GM12864 (cell line): ENCODE measurements around the gene CD200R1L.

ENCODE experiments used
- DNase-seq: peaks from one replicate; pipeline ENCODE4 v3.0.0-alpha.2; 2011; ENCODE audit warnings: low read depth
- H3K4me3 ChIP-seq: 2 replicates; pipeline ENCODE4 v1.5.1; 2011; ENCODE audit warnings: mild to moderate bottlenecking, low read depth, low read length, control low read depth
- CTCF ChIP-seq: IDR thresholded peaks from 2 replicates; pipeline ENCODE4 v1.5.1; 2011; ENCODE audit warnings: low read depth, mild to moderate bottlenecking, moderate library complexity, low read length, control low read depth, inconsistent platforms; ENCODE audit errors: missing control alignments

CD200R1L gene

GRCh38 chr3:112802338-112802737 lies 44.3 kb downstream of the CD200R1L start:
- DNase-seq = no peak
- no peak overlapping the region for H3K4me3 ChIP-seq
- TF ChIP-seq CTCF = no peak

DNA sequence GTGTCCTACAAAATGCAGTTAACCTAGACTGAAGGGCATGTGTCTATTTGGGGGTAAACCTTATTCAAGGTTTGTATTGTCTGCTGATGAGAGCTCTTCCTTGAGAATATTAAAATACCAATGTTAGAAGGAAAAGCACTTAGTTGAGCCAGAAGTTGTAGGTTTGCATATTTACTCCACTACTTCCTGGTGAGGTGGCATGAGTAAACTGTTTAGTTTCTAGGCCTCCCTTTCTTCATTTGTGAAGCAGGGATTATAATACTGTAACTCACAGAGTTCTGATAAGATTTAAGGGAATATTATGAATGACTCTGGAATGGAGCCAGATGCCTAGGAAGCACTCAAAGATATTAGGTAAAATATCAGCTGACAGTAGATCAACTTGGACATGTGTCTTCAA lies 46.7 kb downstream of the CD200R1L start:
- no peak for DNase-seq
- TF ChIP-seq CTCF = no peak
- H3K4me3 ChIP-seq = no peak overlapping the region

DNA sequence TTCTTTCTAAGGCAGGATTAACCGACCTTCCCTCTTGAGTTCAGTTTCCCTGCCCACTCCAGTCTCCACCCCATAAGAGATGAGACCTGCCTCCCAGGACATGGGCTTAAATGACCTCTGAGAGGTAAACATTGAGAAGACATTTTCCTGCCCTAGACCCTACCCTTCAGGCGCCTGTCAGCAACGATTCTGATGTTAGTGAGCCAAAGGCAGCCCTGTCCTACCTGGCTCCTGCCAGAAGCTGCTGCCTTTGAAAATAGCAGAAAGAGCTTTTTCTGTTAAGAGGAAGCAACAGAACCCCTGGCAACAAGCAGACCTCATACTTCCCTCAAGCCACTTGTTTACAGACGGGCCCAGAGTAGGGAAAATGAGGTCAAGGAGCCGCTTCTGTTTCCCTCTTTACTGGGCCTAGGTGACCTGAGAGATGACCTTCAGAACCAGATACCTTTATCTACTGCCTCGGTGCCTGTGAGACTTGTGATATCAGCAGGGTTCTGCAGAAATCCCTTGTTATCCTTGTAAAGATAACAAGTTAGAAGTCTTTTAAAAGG lies 52.0 kb downstream of the CD200R1L start:
- TF ChIP-seq CTCF = no peak
- no peak overlapping the region for H3K4me3 ChIP-seq
- no peak for DNase-seq

GRCh38 chr3:112793326-112794081 lies 53.2 kb downstream of the CD200R1L start:
- H3K4me3 ChIP-seq = no peak overlapping the region
- TF ChIP-seq CTCF = no peak
- no peak for DNase-seq

- H3K4me3 ChIP-seq = no peak overlapping the region
- DNase-seq = no peak
- TF ChIP-seq CTCF = no peak
Observed at GRCh38 chr3:112791736-112792135, 54.9 kb downstream of the CD200R1L start.

GRCh38 chr3:112789787-112790186 lies 56.9 kb downstream of the CD200R1L start:
- H3K4me3 ChIP-seq = no peak overlapping the region
- DNase-seq = no peak
- TF ChIP-seq CTCF = no peak
